ENCODE data around the gene ARR3.

GRCh38 chrX:70257423-70258288, 10.5 kb upstream of the ARR3 start:
- no peak for TF ChIP-seq CTCF (IDR thresholded peaks at IDR 0.05)
- TF ChIP-seq POLR2A (IDR thresholded peaks at IDR 0.05), result no peak
